MM.1S (cell line): ENCODE measurements around the gene HYKK.
"Not testable (repeated sequence)": the region's sequence is repeated elsewhere in the genome, so short reads cannot be mapped to it uniquely, and the experiment has no call there.

ENCODE experiments used
- DNase-seq: peaks from one replicate; pipeline ENCODE4 v3.0.0-alpha.2; 2015
- H2AFZ ChIP-seq: fragments of 300-600 bp; sonication (generic); 2 replicates; pipeline ENCODE4 v1.6.0; 2016; ENCODE audit warnings: antibody characterized with exemption, low read length
- H3F3A ChIP-seq: fragments of 300-600 bp; sonication (generic); 2 replicates; pipeline ENCODE4 v1.6.1; 2016; ENCODE audit warnings: mild to moderate bottlenecking, antibody characterized with exemption, low read length, moderate library complexity, mixed read lengths; ENCODE audit not compliant: insufficient read depth
- H3K27ac ChIP-seq: fragments of 300-600 bp; sonication (generic); 2 replicates; pipeline ENCODE4 v1.5.1; 2016; ENCODE audit warnings: mild to moderate bottlenecking, low read length
- H3K27me3 ChIP-seq: fragments of 300-600 bp; sonication (generic); replicated peaks from 2 replicates; pipeline ENCODE4 v1.6.0; 2016; ENCODE audit warnings: low read length; ENCODE audit not compliant: insufficient read depth
- H3K36me3 ChIP-seq: fragments of 300-600 bp; sonication (generic); replicated peaks from 2 replicates; pipeline ENCODE4 v1.6.1; 2016; ENCODE audit warnings: mild to moderate bottlenecking, low read length, mixed read lengths; ENCODE audit not compliant: insufficient read depth
- H3K4me1 ChIP-seq: fragments of 300-600 bp; sonication (generic); 2 replicates; pipeline ENCODE4 v1.6.1; 2016; ENCODE audit warnings: low read length, mixed read lengths
- H3K4me2 ChIP-seq: fragments of 300-600 bp; sonication (generic); 2 replicates; pipeline ENCODE4 v1.6.0; 2016; ENCODE audit warnings: low read depth, low read length
- H3K4me3 ChIP-seq: fragments of 300-600 bp; sonication (generic); 2 replicates; pipeline ENCODE4 v1.5.1; 2016; ENCODE audit warnings: low read length, mixed read lengths
- H3K79me2 ChIP-seq: fragments of 300-600 bp; sonication (generic); 2 replicates; pipeline ENCODE4 v1.6.1; 2016; ENCODE audit warnings: mixed run types, low read length, mixed read lengths
- H3K9ac ChIP-seq: fragments of 300-600 bp; sonication (generic); 2 replicates; pipeline ENCODE4 v1.6.1; 2016; ENCODE audit warnings: low read length, mixed read lengths
- H3K9me2 ChIP-seq: fragments of 300-600 bp; sonication (generic); replicated peaks from 2 replicates; pipeline ENCODE4 v1.6.1; 2016; ENCODE audit warnings: mild to moderate bottlenecking, low read length, mixed read lengths; ENCODE audit not compliant: insufficient read depth
- H3K9me3 ChIP-seq: fragments of 300-600 bp; sonication (generic); replicated peaks from 2 replicates; pipeline ENCODE4 v1.6.1; 2016; ENCODE audit warnings: mild to moderate bottlenecking, low read length, mixed read lengths; ENCODE audit not compliant: insufficient read depth
- H4K20me1 ChIP-seq: fragments of 300-600 bp; sonication (generic); 2 replicates; pipeline ENCODE4 v1.6.1; 2016; ENCODE audit warnings: mild to moderate bottlenecking, low read length, moderate library complexity, mixed read lengths; ENCODE audit not compliant: insufficient read depth
- EZH2 ChIP-seq: fragments of 300-600 bp; sonication (generic); optimal IDR thresholded peaks from 2 replicates; pipeline ENCODE3; 2017; ENCODE audit warnings: low read depth, mild to moderate bottlenecking, antibody characterized with exemption, low read length, mixed read lengths
- EZH2phosphoT487 ChIP-seq: fragments of 300-600 bp; sonication (generic); IDR thresholded peaks from 2 replicates; pipeline ENCODE4 v1.6.1; 2018; ENCODE audit warnings: antibody characterized with exemption, low read length
- TF ChIP-seq, protein P1 (sequence below): fragments of 300-600 bp; sonication (generic); IDR thresholded peaks from 2 replicates; pipeline ENCODE4 v1.5.1; 2016; ENCODE audit warnings: antibody characterized with exemption, low read length, mixed read lengths

The HYKK gene

DNA sequence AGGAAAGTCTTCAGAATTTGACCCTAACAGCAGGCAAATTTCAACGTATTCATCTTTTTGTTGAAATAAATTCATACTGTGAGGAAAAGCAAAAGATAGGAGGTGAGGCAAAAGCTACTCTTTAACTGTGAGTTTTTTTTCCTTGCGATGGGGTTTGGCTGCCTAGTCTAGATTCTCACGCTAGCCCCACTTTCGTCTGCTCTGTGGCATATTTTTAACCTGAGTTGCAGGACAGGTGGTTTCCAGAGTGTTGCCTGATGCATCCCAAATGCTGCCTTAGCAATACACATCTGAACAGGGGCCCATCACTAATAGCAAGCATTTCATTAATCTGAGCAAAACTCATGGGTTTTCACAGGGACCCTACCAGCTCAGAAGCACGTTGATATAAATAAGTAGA, 44.5 kb downstream of the HYKK start:
- DNase-seq: peak; percentile 75
- H3K9me3 ChIP-seq: no peaks in the 10 kb centered on the region
- H3K27me3 ChIP-seq: no peaks in the 10 kb centered on the region
- TF ChIP-seq EZH2phosphoT487 (no peak), EZH2 (no peak)
- TF ChIP-seq, protein P1, sequence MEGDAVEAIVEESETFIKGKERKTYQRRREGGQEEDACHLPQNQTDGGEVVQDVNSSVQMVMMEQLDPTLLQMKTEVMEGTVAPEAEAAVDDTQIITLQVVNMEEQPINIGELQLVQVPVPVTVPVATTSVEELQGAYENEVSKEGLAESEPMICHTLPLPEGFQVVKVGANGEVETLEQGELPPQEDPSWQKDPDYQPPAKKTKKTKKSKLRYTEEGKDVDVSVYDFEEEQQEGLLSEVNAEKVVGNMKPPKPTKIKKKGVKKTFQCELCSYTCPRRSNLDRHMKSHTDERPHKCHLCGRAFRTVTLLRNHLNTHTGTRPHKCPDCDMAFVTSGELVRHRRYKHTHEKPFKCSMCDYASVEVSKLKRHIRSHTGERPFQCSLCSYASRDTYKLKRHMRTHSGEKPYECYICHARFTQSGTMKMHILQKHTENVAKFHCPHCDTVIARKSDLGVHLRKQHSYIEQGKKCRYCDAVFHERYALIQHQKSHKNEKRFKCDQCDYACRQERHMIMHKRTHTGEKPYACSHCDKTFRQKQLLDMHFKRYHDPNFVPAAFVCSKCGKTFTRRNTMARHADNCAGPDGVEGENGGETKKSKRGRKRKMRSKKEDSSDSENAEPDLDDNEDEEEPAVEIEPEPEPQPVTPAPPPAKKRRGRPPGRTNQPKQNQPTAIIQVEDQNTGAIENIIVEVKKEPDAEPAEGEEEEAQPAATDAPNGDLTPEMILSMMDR: no peak
- no peak overlapping the region for H2AFZ ChIP-seq
- peaks cover 5% of the 10 kb centered on the region; the same call in 1 of the 2 replicates for H3K79me2 ChIP-seq
- no peaks in the 10 kb centered on the region for H3K9me2 ChIP-seq
- H3K36me3 ChIP-seq: peaks cover 10% of the 10 kb centered on the region; the same call in 1 of the 2 replicates
- H3K4me1 ChIP-seq: peaks cover 34% of the 10 kb centered on the region
- H3K4me3 ChIP-seq: peak overlapping the region; percentile 30
- H3K9ac ChIP-seq: peak overlapping the region; percentile 36; the same call in 1 of the 2 replicates
- H4K20me1 ChIP-seq: no peaks in the 10 kb centered on the region
- peak overlapping the region; percentile 60 for H3K4me2 ChIP-seq
- H3K27ac ChIP-seq: peak overlapping the region; percentile 65
- H3F3A ChIP-seq: peaks cover 27% of the 10 kb centered on the region

DNA sequence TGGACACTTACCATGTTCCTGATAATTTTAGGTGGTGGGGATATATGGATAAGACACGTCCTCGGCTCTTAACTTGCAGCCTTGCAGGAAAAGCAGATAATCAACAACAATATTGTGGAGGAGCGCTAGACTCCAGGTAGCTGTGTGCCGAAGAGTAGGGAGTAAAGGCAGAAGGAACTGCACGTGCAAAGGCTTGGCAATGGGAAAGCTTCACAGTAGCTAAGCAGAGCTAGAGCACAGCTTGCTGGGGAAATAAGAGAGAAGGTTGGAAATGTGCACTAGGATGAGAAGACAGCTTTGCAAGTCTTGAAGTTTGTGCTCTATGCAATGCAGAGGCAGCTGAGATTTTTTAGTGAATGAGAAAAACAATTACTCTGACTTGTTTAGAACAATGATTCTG, 45.2 kb downstream of the HYKK start:
- H3K9ac ChIP-seq: no peak overlapping the region
- H3K9me2 ChIP-seq: no peaks in the 10 kb centered on the region
- H3K9me3 ChIP-seq: no peaks in the 10 kb centered on the region
- no peak overlapping the region for H2AFZ ChIP-seq
- peaks cover 27% of the 10 kb centered on the region for H3F3A ChIP-seq
- peaks cover 10% of the 10 kb centered on the region; the same call in 1 of the 2 replicates for H3K36me3 ChIP-seq
- no peaks in the 10 kb centered on the region for H4K20me1 ChIP-seq
- H3K4me2 ChIP-seq: peak overlapping the region; percentile 60; the same call in 1 of the 2 replicates
- peak overlapping the region; percentile 65; the same call in 1 of the 2 replicates for H3K27ac ChIP-seq
- H3K4me1 ChIP-seq: peaks cover 34% of the 10 kb centered on the region
- no peaks in the 10 kb centered on the region for H3K79me2 ChIP-seq
- H3K4me3 ChIP-seq: no peak overlapping the region
- DNase-seq: no peak
- TF ChIP-seq, protein P1: no peak
- no peak for TF ChIP-seq EZH2
- no peak for TF ChIP-seq EZH2phosphoT487
- H3K27me3 ChIP-seq: no peaks in the 10 kb centered on the region

DNA sequence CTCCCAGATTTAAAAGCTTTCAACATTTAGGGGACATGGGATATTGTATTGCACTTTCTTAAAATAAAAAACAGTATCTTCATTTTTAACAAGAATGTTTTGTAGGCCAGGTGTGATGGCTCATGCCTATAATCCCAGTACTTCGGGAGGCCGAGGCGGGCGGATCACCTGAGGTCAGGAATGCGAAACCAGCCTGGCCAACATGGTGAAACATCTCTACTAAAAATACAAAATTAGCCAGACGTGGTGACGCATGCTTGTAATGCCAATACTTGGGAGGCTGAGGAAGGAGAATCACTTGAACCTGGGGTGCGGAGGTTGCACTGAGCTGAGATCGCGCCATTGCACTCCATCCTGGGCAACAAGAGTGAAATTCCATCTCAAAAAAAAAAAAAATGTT, 52.8 kb downstream of the HYKK start:
- not testable (repeated sequence) for H3K9me2 ChIP-seq, H3K36me3 ChIP-seq, H3K4me3 ChIP-seq, H3K9ac ChIP-seq, H4K20me1 ChIP-seq, H2AFZ ChIP-seq, DNase-seq, H3K27me3 ChIP-seq, H3K9me3 ChIP-seq, H3K4me1 ChIP-seq, H3K79me2 ChIP-seq, H3K4me2 ChIP-seq, H3K27ac ChIP-seq
- H3F3A ChIP-seq: peaks cover 14% of the 10 kb centered on the region

DNA sequence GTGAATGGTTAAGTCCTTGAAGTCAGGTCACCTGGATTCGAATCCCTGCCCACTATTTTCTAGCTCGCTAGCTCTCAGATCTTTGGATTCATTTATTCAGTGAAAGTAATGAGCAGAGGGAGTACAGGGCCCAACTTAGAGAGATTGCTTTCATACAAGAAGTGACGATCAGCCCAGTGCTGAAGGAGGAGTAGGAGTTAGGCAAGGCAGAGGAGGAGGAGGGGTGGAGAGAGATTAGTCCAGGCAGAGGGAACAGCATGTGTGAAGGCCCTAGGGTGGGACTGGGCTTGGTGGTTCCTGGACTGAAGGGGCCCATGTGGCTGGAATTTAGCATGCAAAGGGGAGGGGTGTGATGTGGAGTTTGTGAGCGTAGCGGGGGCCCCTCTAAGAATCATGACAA, 54.1 kb downstream of the HYKK start:
- no peak for DNase-seq
- TF ChIP-seq EZH2phosphoT487 (no peak), EZH2 (no peak)
- TF ChIP-seq, protein P1: no peak
- H3K4me1 ChIP-seq: peaks cover 7% of the 10 kb centered on the region; the same call in 1 of the 2 replicates
- no peaks in the 10 kb centered on the region for H3K9me3 ChIP-seq
- no peak overlapping the region for H2AFZ ChIP-seq
- no peak overlapping the region for H3K4me2 ChIP-seq
- peaks cover 6% of the 10 kb centered on the region; the same call in 1 of the 2 replicates for H3K79me2 ChIP-seq
- H3K9ac ChIP-seq: no peak overlapping the region
- H3F3A ChIP-seq: peaks cover 14% of the 10 kb centered on the region
- H3K36me3 ChIP-seq: no peaks in the 10 kb centered on the region
- H3K9me2 ChIP-seq: no peaks in the 10 kb centered on the region
- H4K20me1 ChIP-seq: no peaks in the 10 kb centered on the region
- H3K27ac ChIP-seq: no peak overlapping the region
- H3K27me3 ChIP-seq: no peaks in the 10 kb centered on the region
- H3K4me3 ChIP-seq: no peak overlapping the region
